Large intestine (tissue), 3 donors: Measurements from ENCODE around the gene AKT3. TPM values are rescaled to one million over a fixed set of nuclear protein-coding genes. Genes with fewer than 3 reads are reported as not detected.

Experiments
- DNase-seq, 2 donors: peaks; one replicate each; pipeline versions ENCODE4 v3.0.0 to v3.0.0-alpha.2; 2013
- H3K27ac ChIP-seq: one replicate; pipeline ENCODE4 v1.5.1; 2013; ENCODE audit warnings: low read length
- H3K27me3 ChIP-seq: 2 replicates; pipeline ENCODE4 v1.6.1; 2013; ENCODE audit warnings: low read length; ENCODE audit not compliant: control insufficient read depth, insufficient read depth
- H3K36me3 ChIP-seq: 2 replicates; pipeline ENCODE4 v1.6.1; 2013; ENCODE audit warnings: low read length; ENCODE audit not compliant: control insufficient read depth, insufficient read depth
- H3K4me1 ChIP-seq: one replicate; pipeline ENCODE4 v1.6.1; 2013; ENCODE audit warnings: low read length; ENCODE audit not compliant: control insufficient read depth, insufficient read depth
- H3K4me3 ChIP-seq: one replicate; pipeline ENCODE4 v1.5.1; 2013; ENCODE audit warnings: low read length
- H3K9me3 ChIP-seq: one replicate; pipeline ENCODE4 v1.6.1; 2013; ENCODE audit warnings: mild to moderate bottlenecking, low read depth, low read length, moderate library complexity; ENCODE audit not compliant: control insufficient read depth
- WGBS: methylation state at CpG from one replicate; pipeline ENCODE4 v1.1.5; 2013; ENCODE audit warnings: low lambda C conversion rate; ENCODE audit not compliant: insufficient coverage; 5-methylcytosine and 5-hydroxymethylcytosine counted together
- polyA plus RNA-seq: library from polyadenylated mRNA; unstranded; fragments of 120-200 nt; gene quantifications from one replicate; pipeline ENCODE4 v1.2.1, GENCODE V29; 2013

AKT3 gene
- polyA plus RNA-seq, 1 donor, result 14.0 TPM

GRCh38 chr1:243855616-243856318 lies 5.7 kb upstream of the AKT3 start:
- no peak for DNase-seq
- no peak overlapping the region for H3K4me3 ChIP-seq
- no peaks in the 10 kb centered on the region for H3K36me3 ChIP-seq
- H3K9me3 ChIP-seq, result no peaks in the 10 kb centered on the region
- 83% methylated on average over 1 of the region's 11 CpGs for WGBS
- peaks cover 22% of the 10 kb centered on the region for H3K27me3 ChIP-seq
- H3K4me1 ChIP-seq, result no peaks in the 10 kb centered on the region
- H3K27ac ChIP-seq, result no peak overlapping the region

GRCh38 chr1:243851765-243852164 lies 1.7 kb upstream of the AKT3 start:
- Histone ChIP-seq H3K36me3 (no peaks in the 10 kb centered on the region), H3K4me1 (no peaks in the 10 kb centered on the region), H3K27ac (no peak overlapping the region), H3K4me3 (no peak overlapping the region), H3K9me3 (no peaks in the 10 kb centered on the region), H3K27me3 (peaks cover 32% of the 10 kb centered on the region)
- WGBS, result 20% methylated on average over 1 of the region's 3 CpGs
- no peak for DNase-seq

- no peaks in the 10 kb centered on the region for H3K36me3 ChIP-seq
- no peaks in the 10 kb centered on the region for H3K4me1 ChIP-seq
- H3K27ac ChIP-seq, result peak overlapping the region; percentile 43
- 0% methylated on average over 2 of the region's 12 CpGs for WGBS
- H3K27me3 ChIP-seq, result peaks cover 32% of the 10 kb centered on the region
- H3K4me3 ChIP-seq, result peak overlapping the region; percentile 57
- no peaks in the 10 kb centered on the region for H3K9me3 ChIP-seq
- peak in 1 of 2 donors; percentile 2 for DNase-seq
Observed at GRCh38 chr1:243851257-243851756, 1.3 kb upstream of the AKT3 start.

GRCh38 chr1:243850452-243851256 lies 611 bp upstream of the AKT3 start:
- DNase-seq, result peak; percentile 42 to 61
- WGBS, result no CpG with 5 or more reads among the region's 92 CpGs
- H3K4me3 ChIP-seq, result peak overlapping the region; percentile 57
- no peaks in the 10 kb centered on the region for H3K4me1 ChIP-seq
- peak overlapping the region; percentile 43 for H3K27ac ChIP-seq
- H3K27me3 ChIP-seq, result peaks cover 29% of the 10 kb centered on the region
- H3K36me3 ChIP-seq, result no peaks in the 10 kb centered on the region
- H3K9me3 ChIP-seq, result no peaks in the 10 kb centered on the region

- Histone ChIP-seq H3K4me1 (no peaks in the 10 kb centered on the region), H3K9me3 (no peaks in the 10 kb centered on the region), H3K36me3 (no peaks in the 10 kb centered on the region), H3K27me3 (peaks cover 29% of the 10 kb centered on the region), H3K27ac (no peak overlapping the region), H3K4me3 (peak overlapping the region; percentile 30)
- no CpG with 5 or more reads among the region's 81 CpGs for whole genome bisulfite sequencing
- peak; percentile 4 to 51 for DNase-seq
Observed at GRCh38 chr1:243849421-243850201, 432 bp downstream of the AKT3 start.

GRCh38 chr1:243848858-243849420 lies 1.1 kb downstream of the AKT3 start:
- peak overlapping the region; percentile 30 for H3K4me3 ChIP-seq
- peak; percentile 15 to 39 for DNase-seq
- no peaks in the 10 kb centered on the region for H3K4me1 ChIP-seq
- H3K27me3 ChIP-seq, result peaks cover 29% of the 10 kb centered on the region
- WGBS, result no CpG with 5 or more reads among the region's 19 CpGs
- no peaks in the 10 kb centered on the region for H3K36me3 ChIP-seq
- no peaks in the 10 kb centered on the region for H3K9me3 ChIP-seq
- H3K27ac ChIP-seq, result peak overlapping the region; percentile 23

GRCh38 chr1:243848165-243848857 lies 1.7 kb downstream of the AKT3 start:
- H3K9me3 ChIP-seq, result no peaks in the 10 kb centered on the region
- H3K27me3 ChIP-seq, result peaks cover 28% of the 10 kb centered on the region
- H3K27ac ChIP-seq, result peak overlapping the region; percentile 23
- DNase-seq, result no peak
- no peaks in the 10 kb centered on the region for H3K4me1 ChIP-seq
- H3K4me3 ChIP-seq, result peak overlapping the region; percentile 30
- H3K36me3 ChIP-seq, result no peaks in the 10 kb centered on the region
- WGBS, result 90% methylated on average over 3 of the region's 5 CpGs

GRCh38 chr1:243846761-243847160 lies 3.3 kb downstream of the AKT3 start:
- no peaks in the 10 kb centered on the region for H3K36me3 ChIP-seq
- peaks cover 22% of the 10 kb centered on the region for H3K27me3 ChIP-seq
- no peaks in the 10 kb centered on the region for H3K9me3 ChIP-seq
- DNase-seq, result no peak
- H3K27ac ChIP-seq, result no peak overlapping the region
- H3K4me3 ChIP-seq, result no peak overlapping the region
- H3K4me1 ChIP-seq, result no peaks in the 10 kb centered on the region
- WGBS, result 100% methylated on average over 1 of the region's 1 CpG

GRCh38 chr1:243845888-243846287 lies 4.2 kb downstream of the AKT3 start:
- H3K4me3 ChIP-seq, result no peak overlapping the region
- H3K9me3 ChIP-seq, result no peaks in the 10 kb centered on the region
- H3K36me3 ChIP-seq, result no peaks in the 10 kb centered on the region
- DNase-seq, result no peak
- H3K27me3 ChIP-seq, result peaks cover 14% of the 10 kb centered on the region
- H3K27ac ChIP-seq, result no peak overlapping the region
- H3K4me1 ChIP-seq, result no peaks in the 10 kb centered on the region
- WGBS, result 100% methylated on average over 2 of the region's 2 CpGs
